T-cell (primary cell): ENCODE measurements around the gene DDIT4. TPM values are rescaled to one million over a fixed set of nuclear protein-coding genes. Genes with fewer than 3 reads are reported as not detected.
"Not testable (repeated sequence)": the region's sequence is repeated elsewhere in the genome, so short reads cannot be mapped to it uniquely, and the experiment has no call there.

Experiments used
- ATAC-seq, 4 experiments: fragments of 200-7000 bp in 3 of 4; fragments of 150-1000 bp in 1 of 4; cut with Tn5 transposase; replicated peaks in 1 of 4; 1 replicate in 3 of 4; 2 replicates in 1 of 4; pipeline ENCODE4 v1.10.0; 2021; ENCODE audit warnings: moderate library complexity in 3 of 4, mild to moderate bottlenecking in 2 of 4, moderate number of reproducible peaks in 1 of 4
- CTCF ChIA-PET, 2 donors: fragments of 300-600 bp; sonication (Branson Sonifier 250); formaldehyde crosslinking; loops; one replicate each; lab custom pipeline; 2022; ENCODE audit warnings: antibody characterized with exemption in 2 of 2; lab: Charles Lee
- POLR2A ChIA-PET, 2 donors: fragments of 300-600 bp; sonication (Branson Sonifier 250); formaldehyde crosslinking; loops; one replicate each; lab custom pipeline; 2022; ENCODE audit warnings: antibody characterized with exemption in 2 of 2; lab: Charles Lee
- DNase-seq, 35 experiments: peaks; one replicate each; pipeline versions ENCODE4 v3.0.0 to v3.0.0-alpha.2; 2013 to 2023
- H3K27ac ChIP-seq: one replicate; pipeline ENCODE4 v1.5.1; 2013; ENCODE audit warnings: low read length
- H3K27me3 ChIP-seq, 2 experiments: replicated peaks in 1 of 2; 1 replicate in 1 of 2; 2 replicates in 1 of 2; pipeline versions ENCODE4 v1.6.1 to v1.7.0; 2013; ENCODE audit warnings: low read length in 1 of 2, mixed read lengths in 1 of 2; ENCODE audit not compliant: control insufficient read depth in 2 of 2, insufficient read depth in 2 of 2; ENCODE audit errors: extremely low read depth in 1 of 2
- H3K36me3 ChIP-seq, 2 donors: 1 replicate in 1 of 2; 2 replicates in 1 of 2; pipeline versions ENCODE4 v1.6.1 to v1.7.0; 2013; ENCODE audit warnings: low read length in 1 of 2; ENCODE audit not compliant: control insufficient read depth in 2 of 2, insufficient read depth in 1 of 2; ENCODE audit errors: extremely low read depth in 1 of 2
- H3K4me1 ChIP-seq, 2 experiments: 1 replicate in 1 of 2; 2 replicates in 1 of 2; pipeline versions ENCODE4 v1.6.1 to v1.7.0; 2013; ENCODE audit warnings: low read length in 2 of 2, mixed read lengths in 1 of 2; ENCODE audit not compliant: insufficient read depth in 2 of 2, control insufficient read depth in 1 of 2; ENCODE audit errors: extremely low read depth in 1 of 2
- H3K4me3 ChIP-seq, 2 donors: 1 replicate in 1 of 2; 2 replicates in 1 of 2; pipeline versions ENCODE4 v1.5.1 to v1.7.0; 2013; ENCODE audit warnings: mild to moderate bottlenecking in 2 of 2, low read length in 1 of 2, moderate library complexity in 1 of 2; ENCODE audit not compliant: control insufficient read depth in 1 of 2; ENCODE audit errors: extremely low read depth in 1 of 2
- H3K9me3 ChIP-seq: 2 replicates; pipeline ENCODE4 v1.7.0; 2013
- H3K27ac Mint-ChIP-seq, 2 donors: one replicate each; pipeline ENCODE4 v1.8.0; 2020 to 2021; ENCODE audit warnings: mild to moderate bottlenecking in 2 of 2, mixed read lengths in 2 of 2
- H3K27me3 Mint-ChIP-seq, 2 donors: one replicate each; pipeline ENCODE4 v1.8.0; 2021 to 2022; ENCODE audit warnings: mixed read lengths in 2 of 2
- H3K36me3 Mint-ChIP-seq: one replicate; pipeline ENCODE4 v1.8.0; 2021; ENCODE audit warnings: mixed read lengths
- H3K4me1 Mint-ChIP-seq, 3 donors: one replicate each; pipeline ENCODE4 v1.8.0; 2020 to 2022; ENCODE audit warnings: mixed read lengths in 3 of 3, mild to moderate bottlenecking in 1 of 3
- H3K4me3 Mint-ChIP-seq, 3 donors: one replicate each; pipeline ENCODE4 v1.8.0; 2020 to 2022; ENCODE audit warnings: mild to moderate bottlenecking in 3 of 3, mixed read lengths in 3 of 3, moderate library complexity in 3 of 3
- H3K9me3 Mint-ChIP-seq, 3 donors: one replicate each; pipeline ENCODE4 v1.8.0; 2020 to 2022; ENCODE audit warnings: mixed read lengths in 3 of 3
- WGBS: methylation state at CpG from one replicate; pipeline ENCODE4 v1.1.5; 2013; ENCODE audit warnings: missing lambda C conversion rate; ENCODE audit not compliant: insufficient coverage; 5-methylcytosine and 5-hydroxymethylcytosine counted together
- total RNA-seq, 35 experiments: library from RNA in 6 of 35; stranded (reverse) in 6 of 35; fragments of 120-200 nt in 1 of 35; gene quantifications; one replicate each; pipeline versions ENCODE4 v1.2.1 to v1.2.4 and lab custom pipeline; 2013 to 2026

DDIT4 gene
- total RNA-seq, 5 donors from 2014 or later (not counting 1 experiment from before 2014, with no cell fraction given) = 39.9 to 326 (median 52.1) TPM

DNA sequence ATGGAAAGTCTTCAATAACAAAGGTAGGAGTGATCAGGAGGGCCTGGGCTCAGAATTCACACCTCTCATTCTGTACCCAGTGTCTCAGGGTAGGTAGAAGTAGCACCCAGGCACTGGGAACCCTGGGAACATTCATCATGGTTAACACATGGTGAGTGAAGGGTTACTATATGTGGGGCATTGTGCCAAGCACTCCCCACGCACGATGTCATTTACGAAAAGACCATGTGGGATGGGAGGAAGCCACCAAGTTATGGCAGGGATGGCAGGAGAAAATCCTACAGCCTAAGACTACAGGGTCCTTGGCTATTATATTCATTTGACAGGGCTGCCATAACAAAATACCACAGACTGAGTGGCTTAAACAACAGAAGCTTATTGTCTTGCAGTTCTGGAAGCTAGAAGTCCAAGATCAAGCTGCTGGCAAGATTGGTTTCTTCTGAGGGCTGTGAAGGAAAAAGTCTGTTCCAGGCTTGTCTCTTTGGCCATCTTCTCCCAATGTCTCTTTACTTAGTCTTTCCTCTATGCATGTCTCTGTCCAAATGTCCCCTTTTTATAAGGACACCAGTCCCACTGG lies 27.7 kb upstream of the DDIT4 start:
- no peaks in the 10 kb centered on the region for H3K36me3 ChIP-seq
- no peaks in the 10 kb centered on the region for H3K9me3 ChIP-seq
- DNase-seq (no peak), ATAC-seq (no peak)
- POLR2A ChIA-PET = interaction anchor here in 1 of 2 donors (0.6 kb wide), 2 partner anchors 51 to 105 kb away, joined by 4 to 6 read pairs; no protein-coding TSS in a partner anchor
- no peaks in the 10 kb centered on the region for H3K27me3 ChIP-seq
- Mint-ChIP-seq H3K4me1 (peaks cover 87 to 88% (median 88%) of the 10 kb centered on the region in 3 donors), H3K4me3 (peak overlapping the region in 1 of 3 donors; percentile 50), H3K27me3 (no peaks in the 10 kb centered on the region), H3K36me3 (no peaks in the 10 kb centered on the region), H3K27ac (peak overlapping the region; percentile 66 to 70), H3K9me3 (no peaks in the 10 kb centered on the region)
- no CpG with 5 or more reads among the region's 3 CpGs for WGBS
- CTCF ChIA-PET = interaction anchor here (0.7 to 2.1 kb wide), 4 partner anchors 12 to 92 kb away, joined by 3 to 7 read pairs (median 4); no protein-coding TSS in a partner anchor
- peak overlapping the region; percentile 69 for H3K27ac ChIP-seq
- peaks cover 62 to 93% of the 10 kb centered on the region in 2 experiments for H3K4me1 ChIP-seq
- H3K4me3 ChIP-seq = no peak overlapping the region

DNA sequence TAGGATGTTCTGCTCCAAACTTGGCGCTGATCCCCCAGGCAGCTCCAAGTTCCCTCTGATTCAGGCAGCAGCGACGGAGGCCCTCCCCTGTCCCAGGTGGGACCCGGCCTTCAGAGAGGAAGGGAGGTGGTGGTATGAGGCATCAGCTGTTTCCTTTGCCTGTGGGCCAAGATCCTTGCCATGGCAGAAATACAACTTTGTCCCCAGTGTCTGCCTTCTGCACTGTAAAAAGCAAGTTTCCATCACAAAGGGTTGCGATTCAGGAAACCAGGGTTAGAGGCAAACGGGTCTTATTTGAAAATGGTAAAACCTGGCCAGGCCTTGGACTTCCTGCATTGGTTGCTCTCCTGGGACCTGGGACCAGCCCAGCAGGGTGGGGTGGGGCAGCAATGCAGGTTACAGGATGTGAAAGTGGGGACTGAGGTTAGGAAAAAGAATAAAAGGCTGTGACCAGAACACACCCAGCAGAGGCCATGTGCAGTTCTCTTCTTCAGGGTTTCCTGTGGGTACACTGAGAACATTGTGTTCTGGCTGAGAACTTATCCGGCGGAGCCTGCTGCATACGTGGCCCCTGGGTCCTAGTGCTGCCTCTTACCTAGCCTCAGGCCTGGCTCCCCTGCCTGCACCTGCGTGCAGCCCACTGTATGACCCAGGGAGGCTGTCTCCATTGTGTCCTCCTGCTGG lies 25.1 kb upstream of the DDIT4 start:
- peak overlapping the region; percentile 36 to 75 for H3K4me3 ChIP-seq
- no peaks in the 10 kb centered on the region for H3K27me3 ChIP-seq
- Mint-ChIP-seq H3K4me1 (peaks cover 87 to 88% (median 88%) of the 10 kb centered on the region in 3 donors), H3K27ac (peak overlapping the region; percentile 94 to 97), H3K4me3 (peak overlapping the region; percentile 68 to 77 (median 77)), H3K27me3 (no peaks in the 10 kb centered on the region), H3K9me3 (no peaks in the 10 kb centered on the region), H3K36me3 (no peaks in the 10 kb centered on the region)
- ChIA-PET POLR2A (interaction anchor here (0.6 to 1.8 kb wide), 10 partner anchors 12 to 1000 kb away, joined by 3 to 10 read pairs (median 4); no protein-coding TSS in a partner anchor), CTCF (interaction anchor here (0.6 to 2.2 kb wide), 14 partner anchors 12 to 823 kb away, joined by 3 to 15 read pairs (median 4); partner anchors contain the start of gene DDIT4 (in 1 of the 2))
- peak; percentile 86 to 92 (median 90) for ATAC-seq
- peak; percentile 47 to 90 (median 72) for DNase-seq
- H3K36me3 ChIP-seq = no peaks in the 10 kb centered on the region
- peaks cover 68 to 99% of the 10 kb centered on the region in 2 experiments for H3K4me1 ChIP-seq
- 0% methylated on average over 8 of the region's 10 CpGs for WGBS
- H3K27ac ChIP-seq = peak overlapping the region; percentile 78
- H3K9me3 ChIP-seq = no peaks in the 10 kb centered on the region

DNA sequence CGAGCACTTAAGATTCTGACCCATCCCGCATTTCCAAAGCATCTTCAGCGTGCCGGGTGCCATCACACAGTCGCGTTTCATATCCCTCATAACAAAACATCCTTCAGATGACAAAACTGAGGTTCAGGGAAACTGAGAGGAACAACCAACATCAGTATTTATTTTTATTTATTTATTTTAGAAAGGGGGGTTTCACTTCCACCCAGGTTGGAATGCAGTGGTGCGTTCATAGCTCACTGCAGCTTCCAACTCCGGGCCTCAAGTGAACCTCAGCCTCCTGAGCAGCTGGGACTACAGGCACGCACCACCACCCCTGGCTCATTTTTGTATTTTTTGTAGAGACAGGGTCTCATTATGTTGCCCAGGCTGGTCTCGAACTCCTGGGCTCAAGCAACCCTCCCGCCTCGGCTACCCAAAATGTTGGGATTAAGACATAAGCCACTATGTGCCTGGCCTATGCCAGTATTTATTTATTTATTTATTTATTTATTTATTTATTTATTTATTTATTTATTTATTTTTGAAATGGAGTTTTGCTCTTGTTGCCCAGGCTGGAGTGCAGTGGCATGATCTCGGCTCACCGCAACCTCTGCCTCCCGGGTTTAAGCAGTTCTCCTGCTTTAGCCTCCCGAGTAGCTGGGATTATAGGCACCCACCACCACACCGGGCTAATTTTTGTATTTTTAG lies 24.4 kb upstream of the DDIT4 start:
- CTCF ChIA-PET = interaction anchor here (0.7 to 1.9 kb wide), 4 partner anchors 11 to 114 kb away, joined by 3 to 15 read pairs (median 3); no protein-coding TSS in a partner anchor
- H3K36me3 Mint-ChIP-seq, H3K27me3 ChIP-seq, POLR2A ChIA-PET, DNase-seq, H3K36me3 ChIP-seq, H3K9me3 ChIP-seq, H3K9me3 Mint-ChIP-seq, ATAC-seq, H3K27me3 Mint-ChIP-seq: not testable (repeated sequence)
- Mint-ChIP-seq H3K4me1 (peaks cover 82 to 85% (median 85%) of the 10 kb centered on the region in 3 donors), H3K4me3 (peak overlapping the region; percentile 68 to 77 (median 77)), H3K27ac (peak overlapping the region; percentile 94 to 97)
- peak overlapping the region; percentile 78 for H3K27ac ChIP-seq
- peaks cover 65 to 99% of the 10 kb centered on the region in 2 experiments for H3K4me1 ChIP-seq
- peak overlapping the region; percentile 32 to 36 for H3K4me3 ChIP-seq
- 36% methylated on average over 4 of the region's 17 CpGs for WGBS

DNA sequence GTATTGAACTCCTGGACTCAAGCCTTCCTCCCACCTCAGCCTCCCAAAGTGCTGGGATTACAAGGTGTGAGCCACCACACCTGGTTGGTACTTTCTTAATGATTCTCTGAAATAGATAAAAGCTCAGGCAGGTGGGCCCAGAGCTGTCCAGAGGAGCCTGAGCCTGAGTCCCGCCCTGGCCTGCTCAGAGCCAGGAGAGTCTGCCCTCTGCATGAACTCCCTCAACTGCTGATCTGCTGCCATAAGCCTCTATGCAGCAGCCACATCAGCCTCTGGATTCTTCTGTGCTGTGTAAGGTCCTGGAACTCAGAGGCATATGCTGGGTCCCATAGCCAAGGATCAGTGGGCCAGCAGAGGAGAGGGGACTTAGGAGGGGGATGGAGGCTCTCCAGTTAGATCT lies 23.1 kb upstream of the DDIT4 start:
- Mint-ChIP-seq H3K4me1 (peaks cover 81 to 85% (median 85%) of the 10 kb centered on the region in 3 donors), H3K27ac (peak overlapping the region; percentile 82 to 86), H3K36me3 (no peaks in the 10 kb centered on the region), H3K9me3 (no peaks in the 10 kb centered on the region), H3K27me3 (no peaks in the 10 kb centered on the region), H3K4me3 (peak overlapping the region; percentile 24 to 76 (median 28))
- 100% methylated on average over 1 of the region's 1 CpG for WGBS
- no peaks in the 10 kb centered on the region for H3K36me3 ChIP-seq
- H3K9me3 ChIP-seq = no peaks in the 10 kb centered on the region
- peaks cover 64 to 99% of the 10 kb centered on the region in 2 experiments for H3K4me1 ChIP-seq
- H3K4me3 ChIP-seq = no peak overlapping the region
- ChIA-PET CTCF (interaction anchor here (0.6 to 1.0 kb wide), 4 partner anchors 24 to 413 kb away, joined by 3 to 5 read pairs (median 4); no protein-coding TSS in a partner anchor), POLR2A (interaction anchor here in 1 of 2 donors (0.6 to 0.7 kb wide), 2 partner anchors 11 to 64 kb away, joined by 5 to 7 read pairs; no protein-coding TSS in a partner anchor)
- ATAC-seq (no peak), DNase-seq (no peak)
- peak overlapping the region; percentile 43 for H3K27ac ChIP-seq
- no peaks in the 10 kb centered on the region for H3K27me3 ChIP-seq

DNA sequence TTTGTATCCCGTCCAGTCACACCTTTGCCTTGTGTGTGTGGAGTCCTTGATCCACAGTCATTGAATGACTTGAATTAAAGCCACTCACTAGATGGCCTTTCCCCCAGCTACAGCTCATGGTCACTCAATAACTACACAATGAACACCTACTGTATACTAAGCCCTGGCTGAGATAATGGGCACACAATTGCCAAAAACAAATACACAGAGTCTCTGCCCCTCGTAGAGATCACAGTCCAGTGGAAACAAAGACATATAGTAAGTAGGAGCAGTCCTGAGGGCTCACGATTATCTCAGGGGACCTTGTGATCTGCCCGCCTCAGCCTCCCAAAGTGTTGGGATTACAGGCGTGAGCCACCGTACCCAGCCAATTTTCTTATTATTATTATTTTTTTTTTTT lies 22.1 kb upstream of the DDIT4 start:
- no peaks in the 10 kb centered on the region for H3K27me3 ChIP-seq
- H3K36me3 ChIP-seq = no peaks in the 10 kb centered on the region
- no peak overlapping the region for H3K4me3 ChIP-seq
- H3K27ac ChIP-seq = no peak overlapping the region
- Mint-ChIP-seq H3K36me3 (no peaks in the 10 kb centered on the region), H3K9me3 (no peaks in the 10 kb centered on the region), H3K4me1 (peaks cover 82 to 84% (median 83%) of the 10 kb centered on the region in 3 donors), H3K27ac (peak overlapping the region; percentile 56 to 60), H3K4me3 (peak overlapping the region in 1 of 3 donors; percentile 76), H3K27me3 (no peaks in the 10 kb centered on the region)
- DNase-seq = no peak
- ATAC-seq = no peak
- ChIA-PET CTCF (interaction anchor here in 1 of 2 donors (0.9 kb wide), 1 partner anchor 39 kb away, joined by 3 read pairs; no protein-coding TSS in a partner anchor), POLR2A (interaction anchor here in 1 of 2 donors (0.7 kb wide), 1 partner anchor 63 kb away, joined by 5 read pairs; no protein-coding TSS in a partner anchor)
- no peaks in the 10 kb centered on the region for H3K9me3 ChIP-seq
- H3K4me1 ChIP-seq = peaks cover 57 to 95% of the 10 kb centered on the region in 2 experiments
- no CpG with 5 or more reads among the region's 6 CpGs for WGBS
